OCI-M2 (cell line): ENCODE results near the gene ZNF620.
A peak's percentile ranks its signal among the peaks of the same experiment; 100 is the strongest.
"Not testable (repeated sequence)": the region's sequence is repeated elsewhere in the genome, so short reads cannot be mapped to it uniquely, and the experiment has no call there.

Experiments used
- DNase-seq: peaks from one replicate; lab custom pipeline; 2025; ENCODE audit not compliant: unreplicated experiment; lab: John Stamatoyannopoulos, UW

ZNF620 gene

GRCh38 chr3:40499952-40500351 lies 5.9 kb upstream of the ZNF620 start:
- no peak for DNase-seq

GRCh38 chr3:40502034-40502433 lies 3.8 kb upstream of the ZNF620 start:
- DNase-seq, result no peak

GRCh38 chr3:40504636-40505430 lies 1.0 kb upstream of the ZNF620 start:
- no peak for DNase-seq

- DNase-seq, result no peak
Observed at GRCh38 chr3:40511031-40511718, 5.3 kb downstream of the ZNF620 start.

- DNase-seq, result no peak
Observed at GRCh38 chr3:40516201-40516600, 10.4 kb downstream of the ZNF620 start.

- no peak for DNase-seq
Observed at GRCh38 chr3:40518067-40518466, 12.2 kb downstream of the ZNF620 start.

- DNase-seq, result no peak
Observed at GRCh38 chr3:40518848-40519247, 13.0 kb downstream of the ZNF620 start.

DNA sequence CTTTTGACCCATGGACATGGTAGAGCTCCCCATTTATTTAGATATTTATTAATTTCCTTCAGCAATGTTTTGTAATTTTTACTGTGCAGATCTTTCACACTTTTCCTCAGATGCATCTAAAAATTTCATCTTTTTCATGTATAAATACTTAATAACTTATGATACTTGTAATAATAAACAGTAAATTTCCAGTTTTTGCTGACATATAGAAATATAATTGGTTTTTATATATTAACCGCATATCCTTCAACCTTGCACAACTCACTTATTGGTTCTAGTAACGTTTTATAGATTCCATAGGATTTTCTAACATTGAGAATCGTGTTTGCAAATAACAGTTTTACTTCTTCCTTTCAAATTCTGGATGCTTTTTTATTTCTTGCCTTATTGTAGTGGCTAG lies 15.4 kb downstream of the ZNF620 start:
- DNase-seq, result no peak

- DNase-seq, result no peak
Observed at GRCh38 chr3:40523781-40524180, 17.9 kb downstream of the ZNF620 start.

DNA sequence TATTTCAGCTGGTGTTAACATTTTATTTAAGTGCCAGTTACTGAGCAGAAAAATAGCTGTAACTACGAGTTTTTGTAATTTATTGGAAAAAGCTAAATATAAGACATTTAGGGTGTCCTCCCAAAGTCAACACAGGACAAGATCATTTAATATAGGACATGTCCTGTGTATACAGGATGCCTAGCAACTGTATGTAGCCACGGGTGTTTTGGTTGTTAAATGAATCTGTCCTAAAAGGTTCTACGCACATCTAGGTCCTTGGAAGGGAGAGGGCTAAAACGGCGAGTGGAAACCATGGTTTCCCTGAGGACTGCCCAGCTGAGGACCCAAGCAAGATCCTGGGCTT lies 18.4 kb downstream of the ZNF620 start:
- DNase-seq, result no peak

DNA sequence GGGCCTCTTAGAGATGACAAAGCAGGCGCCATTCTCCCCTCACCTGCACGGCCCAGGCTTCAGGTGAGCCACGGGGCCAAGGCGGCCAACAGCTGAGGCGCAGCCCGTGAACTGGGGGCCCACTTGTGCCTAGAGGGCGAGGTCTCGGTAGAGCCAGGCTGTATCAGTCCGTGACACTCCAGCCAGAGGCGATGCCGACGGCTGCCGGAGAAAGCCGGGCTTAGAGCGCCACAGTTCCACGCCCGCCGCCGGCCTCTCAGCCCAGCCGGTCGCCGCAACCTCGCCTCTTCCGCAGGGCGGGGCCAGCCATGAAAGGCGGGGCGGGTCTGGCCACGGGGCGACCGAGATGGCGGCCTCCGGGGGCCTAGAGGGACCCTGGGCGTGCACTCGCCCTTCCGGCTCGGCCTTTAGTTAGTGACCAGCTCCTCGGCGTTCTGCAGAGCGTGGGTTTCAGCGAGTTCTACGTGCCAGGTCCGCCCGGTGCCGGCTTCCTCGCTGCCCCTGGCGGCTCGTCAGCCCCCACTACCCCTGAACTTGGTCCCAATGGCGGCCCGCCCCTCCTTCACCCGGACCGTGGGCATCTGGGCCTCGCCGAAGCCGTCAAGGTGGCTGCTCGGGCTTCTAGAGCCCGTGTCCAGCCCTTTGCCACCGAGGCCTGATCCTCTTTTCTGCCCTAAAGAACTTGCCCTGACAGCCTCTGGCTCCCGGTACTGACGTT lies 18.9 kb downstream of the ZNF620 start, which contains the start of gene ZNF621:
TSS of gene ZNF621 (plus strand) at position 393 of the 718 bp plus-strand sequence. CDS start 881 bp downstream, outside the sequence.
- peak; percentile 37 for DNase-seq

GRCh38 chr3:40528426-40528825 lies 22.6 kb downstream of the ZNF620 start:
- DNase-seq, result no peak

DNA sequence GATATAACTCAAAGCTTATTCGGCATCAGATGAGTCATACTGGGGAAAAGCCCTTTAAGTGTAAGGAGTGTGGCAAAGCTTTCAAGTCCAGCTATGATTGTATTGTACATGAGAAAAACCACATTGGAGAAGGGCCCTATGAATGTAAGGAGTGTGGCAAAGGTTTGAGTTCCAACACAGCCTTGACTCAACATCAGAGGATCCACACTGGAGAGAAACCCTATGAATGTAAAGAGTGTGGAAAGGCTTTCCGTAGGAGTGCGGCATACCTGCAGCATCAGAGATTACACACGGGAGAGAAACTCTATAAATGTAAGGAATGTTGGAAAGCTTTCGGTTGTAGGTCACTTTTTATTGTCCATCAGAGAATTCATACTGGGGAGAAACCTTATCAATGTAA lies 26.4 kb downstream of the ZNF620 start:
- no peak for DNase-seq

GRCh38 chr3:40534283-40534682 lies 28.4 kb downstream of the ZNF620 start:
- no peak for DNase-seq

DNA sequence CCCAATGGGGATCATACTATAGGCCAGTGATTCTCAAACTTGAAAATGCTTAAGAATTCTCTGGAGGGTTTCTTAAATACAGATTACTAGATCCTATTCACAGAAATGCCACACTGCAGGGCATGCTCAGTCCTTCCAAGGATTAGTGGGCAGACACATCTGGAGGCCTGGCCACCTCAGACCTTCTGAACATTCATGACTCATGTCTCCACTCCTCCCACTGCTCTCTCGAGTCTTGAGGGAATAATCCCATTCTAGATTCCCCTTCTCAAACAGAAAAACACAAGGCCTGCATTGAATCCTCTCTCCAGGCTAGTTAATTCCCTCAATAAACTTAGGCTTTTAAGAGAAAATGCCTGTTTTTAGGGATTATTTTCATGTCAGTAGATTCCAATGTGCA lies 41.0 kb downstream of the ZNF620 start:
- no peak for DNase-seq

- DNase-seq, result no peak
Observed at GRCh38 chr3:40550167-40550566, 44.3 kb downstream of the ZNF620 start.

- no peak for DNase-seq
Observed at GRCh38 chr3:40557575-40558161, 51.8 kb downstream of the ZNF620 start.

DNA sequence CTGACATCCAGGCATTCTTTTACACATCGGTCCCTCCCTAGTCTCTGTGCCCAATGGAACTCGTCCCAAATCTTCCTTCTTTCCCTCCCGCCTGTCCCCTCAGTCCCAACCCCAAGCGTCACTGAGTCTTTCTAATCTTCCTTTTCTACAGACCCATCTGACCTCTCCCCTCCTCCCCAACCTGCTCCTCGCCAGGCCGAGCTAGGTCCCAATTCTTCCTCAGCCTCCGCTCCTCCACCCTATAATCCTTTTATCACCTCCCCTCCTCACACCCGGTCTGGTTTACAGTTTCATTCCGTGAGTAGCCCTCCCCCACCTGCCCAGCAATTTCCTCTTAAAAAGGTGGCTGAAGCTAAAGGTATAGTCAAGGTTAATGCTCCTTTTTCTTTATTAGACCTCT lies 56.6 kb downstream of the ZNF620 start:
- DNase-seq, result not testable (repeated sequence)

- not testable (repeated sequence) for DNase-seq
Observed at GRCh38 chr3:40565629-40566028, 59.8 kb downstream of the ZNF620 start.

- DNase-seq, result no peak
Observed at GRCh38 chr3:40566694-40567093, 60.9 kb downstream of the ZNF620 start.
